ENCODE measurements around the gene STARD7.

DNA sequence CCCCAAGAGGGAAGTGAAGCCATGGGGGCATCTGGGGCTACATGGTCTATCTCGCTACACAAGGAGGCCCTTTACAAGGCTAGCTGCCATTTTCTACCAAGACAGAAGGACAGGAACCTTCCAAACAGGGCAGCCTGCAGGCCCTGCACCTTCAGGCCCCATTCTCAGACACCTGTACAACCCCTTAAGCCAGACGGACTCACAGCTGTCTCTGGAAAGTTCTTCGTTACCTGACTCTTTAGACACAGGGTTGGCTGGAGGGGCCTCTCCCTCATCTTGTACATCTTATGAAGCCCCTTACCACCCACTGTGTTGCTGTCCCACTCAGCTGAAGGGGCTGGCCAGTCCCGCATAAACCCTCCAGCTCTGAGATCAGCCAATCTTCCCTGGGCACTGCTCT lies 40.0 kb upstream of the STARD7 start:
- no peak for TF ChIP-seq POLR2A (IDR thresholded peaks at IDR 0.05; ENCODE audit: low read length)
- no peak for TF ChIP-seq GATA1 (IDR thresholded peaks at IDR 0.05; ENCODE audit: low read depth, low read length)
